Measurements from ENCODE around the gene ZNF892. TPM values are rescaled to one million over a fixed set of nuclear protein-coding genes. Genes with fewer than 3 reads are reported as not detected.

The ZNF892 gene
- total and polyA plus RNA-seq, 2 of the 4 experiments (the other 2 are of a cell fraction) = 0.46 to 2.7 TPM

- H2AK5ac ChIP-seq (ENCODE audit: low read depth, low read length) = no peak overlapping the region
- no peak overlapping the region for H2BK120ac ChIP-seq (ENCODE audit: low read depth, low read length)
- no CpG with 5 or more reads among the region's 6 CpGs for WGBS, 2 experiments (ENCODE audit: extremely low coverage in 2 of 2, insufficient read length in 1 of 2)
- no peak overlapping the region for H2BK20ac ChIP-seq (ENCODE audit: low read depth, low read length)
- no peak overlapping the region for H3K56ac ChIP-seq (ENCODE audit: extremely low read depth, insufficient read depth, low read length)
- no peak for DNase-seq
- peaks cover 25% of the 10 kb centered on the region for H3K36me3 ChIP-seq (ENCODE audit: control insufficient read depth, insufficient read depth, low read length)
- no peaks in the 10 kb centered on the region; a peak in 1 of 4 replicates for H3K79me1 ChIP-seq (ENCODE audit: low read depth in 1 of 2, low read length in 2 of 2)
- no peaks in the 10 kb centered on the region for H3K4me1 ChIP-seq (ENCODE audit: control insufficient read depth, insufficient read depth, low read length)
- no peak for ATAC-seq (ENCODE audit: low read depth)
- H3K4ac ChIP-seq (ENCODE audit: low read depth, low read length) = no peak overlapping the region
- dilution Hi-C loops (cut with HindIII; ENCODE audit: low sequenced_read_pairs, unreplicated experiment) = no loop called here
- H4K91ac ChIP-seq (ENCODE audit: insufficient read depth, low read depth, low read length) = no peak overlapping the region
- H4K8ac ChIP-seq (ENCODE audit: low read depth in 2 of 2, low read length in 2 of 2) = no peak overlapping the region
- no TSS peak for BruUV-seq (replicated peaks)
- POLR2A ChIA-PET (ENCODE audit: unreplicated experiment) = no interaction called here
- no peak overlapping the region for H3K4me2 ChIP-seq (ENCODE audit: low read depth, low read length)
- H3K23ac ChIP-seq (ENCODE audit: low read depth, low read length) = no peak overlapping the region
- no peak overlapping the region for H2BK5ac ChIP-seq (ENCODE audit: low read depth, low read length, poor library complexity, severe bottlenecking)
- H3K27me3 ChIP-seq (ENCODE audit: control insufficient read depth, insufficient read depth, low read length) = no peaks in the 10 kb centered on the region
- intact Hi-C loops (cut with micrococcal nuclease) = no loop called here
- H4K5ac ChIP-seq (ENCODE audit: low read depth, low read length) = no peak overlapping the region
- no peak overlapping the region for H2AFZ ChIP-seq (replicated peaks; ENCODE audit: low read length, poor library complexity)
- H3K27ac ChIP-seq (ENCODE audit: insufficient read depth, low read length) = no peak overlapping the region
- TF ChIP-seq MXI1 (IDR thresholded peaks at IDR 0.05; ENCODE audit: borderline replicate concordance, low read depth, low read length) (no peak), RCOR1 (IDR thresholded peaks at IDR 0.05; ENCODE audit: insufficient replicate concordance, low read length) (no peak), BHLHE40 (IDR thresholded peaks at IDR 0.05; ENCODE audit: low read depth, low read length) (no peak), CEBPB (IDR thresholded peaks at IDR 0.05; ENCODE audit: low read depth, low read length) (no peak), RFX5 (IDR thresholded peaks at IDR 0.05; ENCODE audit: low read depth, low read length) (no peak), MAZ (IDR thresholded peaks at IDR 0.05; ENCODE audit: borderline replicate concordance, low read depth, low read length) (no peak), CHD1 (IDR thresholded peaks at IDR 0.05; ENCODE audit: low read depth, low read length) (no peak)
- TF ChIP-seq, protein P1, sequence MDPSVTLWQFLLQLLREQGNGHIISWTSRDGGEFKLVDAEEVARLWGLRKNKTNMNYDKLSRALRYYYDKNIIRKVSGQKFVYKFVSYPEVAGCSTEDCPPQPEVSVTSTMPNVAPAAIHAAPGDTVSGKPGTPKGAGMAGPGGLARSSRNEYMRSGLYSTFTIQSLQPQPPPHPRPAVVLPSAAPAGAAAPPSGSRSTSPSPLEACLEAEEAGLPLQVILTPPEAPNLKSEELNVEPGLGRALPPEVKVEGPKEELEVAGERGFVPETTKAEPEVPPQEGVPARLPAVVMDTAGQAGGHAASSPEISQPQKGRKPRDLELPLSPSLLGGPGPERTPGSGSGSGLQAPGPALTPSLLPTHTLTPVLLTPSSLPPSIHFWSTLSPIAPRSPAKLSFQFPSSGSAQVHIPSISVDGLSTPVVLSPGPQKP (IDR thresholded peaks at IDR 0.05; ENCODE audit: borderline replicate concordance, low read depth, low read length) = no peak
- CTCF ChIA-PET = no interaction called here
- no peaks in the 10 kb centered on the region for H4K20me1 ChIP-seq (ENCODE audit: insufficient read depth, low read length)
- peaks cover 67% of the 10 kb centered on the region for H3K9me3 ChIP-seq (ENCODE audit: control insufficient read depth, insufficient read depth, low read length)
- H3K14ac ChIP-seq (replicated peaks; ENCODE audit: low read depth, low read length) = no peak overlapping the region
- no peaks in the 10 kb centered on the region for H3K9me1 ChIP-seq (ENCODE audit: insufficient read depth, low read length)
- no peak overlapping the region for H3K9ac ChIP-seq (ENCODE audit: low read depth, low read length)
- in situ Hi-C loops (cut with MboI; ENCODE audit: low sequenced_read_pairs) = no loop called here
- H2AK9ac ChIP-seq (replicated peaks; ENCODE audit: low read depth, low read length, poor library complexity) = no peak overlapping the region
- no peak overlapping the region for H3K4me3 ChIP-seq (ENCODE audit: insufficient read depth, low read depth, low read length)
- H2BK15ac ChIP-seq (ENCODE audit: low read depth, low read length) = no peak overlapping the region
- H3K18ac ChIP-seq (ENCODE audit: low read depth, low read length) = no peak overlapping the region
Measured at GRCh38 chr2:95215018-95215612, 7.8 kb downstream of the ZNF892 start.
